NCI-H446 (cell line): ENCODE data around the gene FRMPD4.

Source experiments
- DNase-seq, 2 experiments: peaks; one replicate each; lab custom pipeline; 2025; lab: John Stamatoyannopoulos, UW

Gene FRMPD4

GRCh38 chrX:12210971-12211370 is 72.7 kb downstream of the FRMPD4 start:
- peak in 1 of 2 experiments; percentile 82 for DNase-seq

GRCh38 chrX:12223650-12224049 is 85.4 kb downstream of the FRMPD4 start:
- DNase-seq, result no peak

- no peak for DNase-seq
Observed at GRCh38 chrX:12225107-12225506, 86.8 kb downstream of the FRMPD4 start.

GRCh38 chrX:12227412-12228041 is 89.3 kb downstream of the FRMPD4 start:
- no peak for DNase-seq

- no peak for DNase-seq
Observed at GRCh38 chrX:12228862-12229261, 90.6 kb downstream of the FRMPD4 start.

- DNase-seq, result peak in 1 of 2 experiments; percentile 3
Observed at GRCh38 chrX:12229986-12230385, 91.7 kb downstream of the FRMPD4 start.

GRCh38 chrX:12234534-12235329 is 96.5 kb downstream of the FRMPD4 start:
- peak in 1 of 2 experiments; percentile 51 for DNase-seq

GRCh38 chrX:12236156-12236555 is 97.9 kb downstream of the FRMPD4 start:
- no peak for DNase-seq

GRCh38 chrX:12237131-12237530 is 98.9 kb downstream of the FRMPD4 start:
- DNase-seq, result peak in 1 of 2 experiments; percentile 49

- DNase-seq, result no peak
Observed at GRCh38 chrX:12237771-12238170, 99.5 kb downstream of the FRMPD4 start.

- no peak for DNase-seq
Observed at GRCh38 chrX:12239356-12240082, 101.2 kb downstream of the FRMPD4 start.

- DNase-seq, result no peak
Observed at GRCh38 chrX:12240491-12240890, 102.2 kb downstream of the FRMPD4 start.

GRCh38 chrX:12241026-12241425 is 102.8 kb downstream of the FRMPD4 start:
- no peak for DNase-seq

GRCh38 chrX:12245650-12246645 is 107.7 kb downstream of the FRMPD4 start:
- no peak for DNase-seq

GRCh38 chrX:12249997-12250396 is 111.7 kb downstream of the FRMPD4 start:
- DNase-seq, result no peak

- no peak for DNase-seq
Observed at GRCh38 chrX:12263211-12263610, 124.9 kb downstream of the FRMPD4 start.

- DNase-seq, result peak in 1 of 2 experiments; percentile 9
Observed at GRCh38 chrX:12269484-12269883, 131.2 kb downstream of the FRMPD4 start.

GRCh38 chrX:12278151-12278550 is 139.9 kb downstream of the FRMPD4 start:
- no peak for DNase-seq

- peak in 1 of 2 experiments; percentile 58 for DNase-seq
Observed at GRCh38 chrX:12282991-12283390, 144.7 kb downstream of the FRMPD4 start.

- DNase-seq, result no peak
Observed at GRCh38 chrX:12292996-12293765, 154.9 kb downstream of the FRMPD4 start.

GRCh38 chrX:12297353-12297752 is 159.1 kb downstream of the FRMPD4 start:
- DNase-seq, result no peak
